Lower leg skin (tissue), 4 donors: ENCODE measurements around the gene CD300LD. TPM values are rescaled to one million over a fixed set of nuclear protein-coding genes. Genes with fewer than 3 reads are reported as not detected.

Experiments used
- DNase-seq, 2 donors: peaks; one replicate each; pipeline ENCODE4 v3.0.0-alpha.2; 2019; ENCODE audit warnings: low spot score in 2 of 2
- H3K4me3 ChIP-seq: fragments of 200-600 bp; sonication (generic); 2 replicates; pipeline ENCODE4 v1.5.1; 2017; ENCODE audit warnings: mild to moderate bottlenecking, low read depth; ENCODE audit not compliant: poor library complexity, severe bottlenecking
- POLR2A ChIP-seq, 2 donors: fragments of 450-650 bp; IDR thresholded peaks; one replicate each; pipeline ENCODE4 v1.6.1; 2016 to 2017; ENCODE audit warnings: antibody characterized with exemption in 2 of 2, mild to moderate bottlenecking in 1 of 2, moderate library complexity in 1 of 2
- WGBS, 2 donors: methylation state at CpG; one replicate each; pipeline ENCODE4 v1.1.5; 2018; 5-methylcytosine and 5-hydroxymethylcytosine counted together
- intact Hi-C: fragments of 100-400 bp; cut with DNase I; formaldehyde crosslinking; loops from one replicate; pipeline ENCODE4 v1.15.0; 2023; ENCODE audit warnings: low total_unique reads
- total RNA-seq, 4 donors: library from RNA; depleted of rRNA; stranded (reverse); fragments of >200 nt; gene quantifications; one replicate each; pipeline ENCODE4 v1.1.0, GENCODE V29; 2016
- TF ChIP-seq, protein P1 (sequence below), 3 donors: fragments of 450-650 bp; IDR thresholded peaks; one replicate each; pipeline ENCODE4 v1.5.1; 2016; ENCODE audit warnings: antibody characterized with exemption in 3 of 3, mild to moderate bottlenecking in 3 of 3, moderate library complexity in 2 of 3

Gene CD300LD
- total RNA-seq, 4 donors from 2014 or later: not detected

DNA sequence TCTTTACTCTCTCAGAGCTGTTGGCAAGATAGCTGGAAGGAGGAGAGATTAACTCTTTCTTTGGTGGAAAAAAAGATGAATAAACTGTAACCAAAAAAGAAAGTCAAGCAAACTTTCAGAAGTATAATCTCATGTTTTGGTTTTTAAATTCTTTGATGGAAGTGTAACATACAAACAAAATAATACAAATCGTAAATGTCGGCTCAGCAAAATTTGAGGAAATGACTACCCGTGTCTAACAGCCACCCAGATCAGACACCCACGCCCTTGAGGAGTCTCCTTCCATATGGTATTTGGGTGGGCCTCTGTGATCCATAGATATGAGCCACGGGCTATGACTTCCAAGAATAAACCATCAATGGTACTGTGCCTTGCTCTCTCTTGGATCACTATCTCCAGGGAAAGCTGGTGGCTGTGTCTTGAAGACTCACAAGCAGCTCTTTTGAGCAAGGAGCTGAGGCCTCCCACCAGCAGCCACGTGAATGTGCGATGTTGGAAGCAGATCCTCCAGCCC is 36.6 kb downstream of the CD300LD start:
- H3K4me3 ChIP-seq: no peak overlapping the region
- 64 to 75% methylated on average over 7 of the region's 7 CpGs for WGBS, 2 donors
- no peak for TF ChIP-seq POLR2A (IDR thresholded peaks at IDR 0.05)
- TF ChIP-seq, protein P1, sequence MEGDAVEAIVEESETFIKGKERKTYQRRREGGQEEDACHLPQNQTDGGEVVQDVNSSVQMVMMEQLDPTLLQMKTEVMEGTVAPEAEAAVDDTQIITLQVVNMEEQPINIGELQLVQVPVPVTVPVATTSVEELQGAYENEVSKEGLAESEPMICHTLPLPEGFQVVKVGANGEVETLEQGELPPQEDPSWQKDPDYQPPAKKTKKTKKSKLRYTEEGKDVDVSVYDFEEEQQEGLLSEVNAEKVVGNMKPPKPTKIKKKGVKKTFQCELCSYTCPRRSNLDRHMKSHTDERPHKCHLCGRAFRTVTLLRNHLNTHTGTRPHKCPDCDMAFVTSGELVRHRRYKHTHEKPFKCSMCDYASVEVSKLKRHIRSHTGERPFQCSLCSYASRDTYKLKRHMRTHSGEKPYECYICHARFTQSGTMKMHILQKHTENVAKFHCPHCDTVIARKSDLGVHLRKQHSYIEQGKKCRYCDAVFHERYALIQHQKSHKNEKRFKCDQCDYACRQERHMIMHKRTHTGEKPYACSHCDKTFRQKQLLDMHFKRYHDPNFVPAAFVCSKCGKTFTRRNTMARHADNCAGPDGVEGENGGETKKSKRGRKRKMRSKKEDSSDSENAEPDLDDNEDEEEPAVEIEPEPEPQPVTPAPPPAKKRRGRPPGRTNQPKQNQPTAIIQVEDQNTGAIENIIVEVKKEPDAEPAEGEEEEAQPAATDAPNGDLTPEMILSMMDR (IDR thresholded peaks at IDR 0.05): no peak
- DNase-seq: no peak
- intact Hi-C loops: no loop called here

DNA sequence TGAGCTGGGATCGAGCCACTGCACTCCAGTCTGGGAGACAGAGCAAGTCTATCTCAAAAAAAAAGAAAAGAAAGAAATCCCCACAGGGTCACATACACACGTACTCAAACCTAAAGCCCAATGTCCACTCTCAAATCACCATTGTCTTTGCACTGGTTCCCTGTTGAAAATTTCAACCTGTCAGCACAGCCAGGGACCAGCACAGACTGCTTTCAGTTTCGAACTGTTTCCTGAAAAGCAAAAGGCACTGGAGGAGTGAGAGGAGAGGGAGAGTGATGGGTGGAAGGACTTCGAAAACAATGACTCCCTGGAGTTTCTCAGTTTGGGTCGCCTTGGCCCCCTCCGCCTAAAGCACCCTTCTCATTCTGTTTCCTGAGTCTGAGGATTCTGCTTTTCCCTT is 37.2 kb downstream of the CD300LD start:
- no peak overlapping the region for H3K4me3 ChIP-seq
- TF ChIP-seq, protein P1 (IDR thresholded peaks at IDR 0.05): no peak
- TF ChIP-seq POLR2A (IDR thresholded peaks at IDR 0.05): no peak
- no peak for DNase-seq
- WGBS, 2 donors: 78 to 82% methylated on average over 6 of the region's 6 CpGs
- intact Hi-C loops: no loop called here

DNA sequence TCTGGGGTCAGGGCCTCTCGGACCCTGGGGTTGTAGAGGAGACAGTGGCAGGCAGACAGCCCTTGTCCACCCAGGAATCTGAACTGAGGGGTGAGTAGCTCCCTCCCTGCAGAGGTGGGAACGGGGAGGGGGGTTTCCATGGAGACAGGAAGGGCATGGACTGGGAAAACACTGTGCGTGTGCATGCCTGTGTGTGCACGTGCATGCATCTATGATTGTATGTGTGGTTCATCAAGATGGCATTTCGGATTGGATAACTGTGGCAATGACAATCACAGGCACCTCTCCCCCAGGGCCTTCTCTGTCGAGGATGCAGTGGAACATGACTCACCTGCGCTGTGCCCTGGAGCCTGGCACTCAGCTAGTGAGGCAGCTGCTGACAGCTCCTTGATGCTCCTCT is 40.0 kb downstream of the CD300LD start:
- no peak for DNase-seq
- 36 to 40% methylated on average over 7 of the region's 7 CpGs for WGBS, 2 donors
- TF ChIP-seq POLR2A (IDR thresholded peaks at IDR 0.05): no peak
- TF ChIP-seq, protein P1 (IDR thresholded peaks at IDR 0.05): no peak
- intact Hi-C loops: no loop called here
- H3K4me3 ChIP-seq: no peak overlapping the region

DNA sequence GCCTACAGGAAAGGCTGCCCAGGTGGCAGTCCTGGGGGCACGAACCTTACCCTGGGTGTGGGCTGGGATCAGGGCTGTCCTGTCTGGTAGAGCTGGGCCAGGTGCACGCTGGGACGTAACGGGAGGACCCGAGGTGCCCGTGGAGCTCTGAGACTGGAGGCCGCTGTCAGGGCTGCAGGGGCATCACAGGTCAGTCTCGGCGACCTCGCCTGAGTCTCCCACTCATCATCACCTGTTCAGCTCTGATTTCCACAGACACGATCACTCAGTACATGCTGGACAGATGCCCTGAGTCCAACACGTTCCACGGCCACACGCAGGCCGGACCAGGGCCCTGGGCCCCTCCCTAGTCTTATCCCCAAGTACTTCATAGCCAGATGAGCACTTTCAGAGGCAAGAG is 41.5 kb downstream of the CD300LD start:
- TF ChIP-seq, protein P1 (IDR thresholded peaks at IDR 0.05): no peak
- TF ChIP-seq POLR2A (IDR thresholded peaks at IDR 0.05): no peak
- intact Hi-C loops: no loop called here
- H3K4me3 ChIP-seq: no peak overlapping the region
- DNase-seq: no peak
- WGBS, 2 donors: 83 to 89% methylated on average over 15 of the region's 15 CpGs

DNA sequence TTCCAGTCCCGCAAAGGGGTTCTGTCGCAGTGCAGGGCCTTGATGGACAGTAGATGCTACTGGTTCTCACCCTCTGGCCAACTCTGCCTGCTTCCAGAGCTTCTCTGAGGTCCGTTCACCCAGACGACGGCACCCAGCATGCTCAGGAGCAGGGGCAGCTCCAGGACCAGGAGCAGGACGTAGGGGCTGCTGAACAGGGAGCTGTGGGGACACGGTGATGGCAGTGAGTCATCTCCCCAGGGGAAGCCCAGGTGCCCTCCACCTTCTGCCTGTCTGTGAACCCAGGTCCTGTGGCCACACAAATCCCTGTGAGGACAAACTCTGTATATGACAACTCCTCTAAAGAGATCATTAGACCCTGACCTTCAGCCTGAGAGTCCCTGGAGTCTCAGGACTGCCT is 42.7 kb downstream of the CD300LD start:
- WGBS, 2 donors: 66 to 74% methylated on average over 7 of the region's 7 CpGs
- TF ChIP-seq, protein P1 (IDR thresholded peaks at IDR 0.05): no peak
- no peak for TF ChIP-seq POLR2A (IDR thresholded peaks at IDR 0.05)
- no peak for DNase-seq
- intact Hi-C loops: no loop called here
- no peak overlapping the region for H3K4me3 ChIP-seq

DNA sequence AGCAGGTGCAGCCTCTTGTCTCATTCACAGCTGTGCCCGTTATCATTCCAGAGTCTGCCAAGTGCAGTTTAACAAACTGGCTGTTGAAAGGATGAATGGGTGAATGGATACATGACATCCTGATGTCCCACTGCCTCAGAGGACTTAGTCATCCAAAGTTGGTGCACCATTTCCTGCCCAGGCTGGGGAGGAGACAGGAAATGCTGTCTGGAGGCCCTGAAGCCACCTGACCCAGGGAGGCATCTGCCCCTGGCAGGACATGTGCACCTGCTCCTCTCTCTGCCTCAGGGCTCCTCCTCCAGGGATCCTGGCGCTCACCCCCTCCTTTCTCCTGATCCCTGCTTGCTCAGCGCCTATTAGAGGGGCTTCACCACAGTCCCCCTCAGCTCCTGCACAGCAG is 44.3 kb downstream of the CD300LD start:
- 79 to 82% methylated on average over 3 of the region's 3 CpGs for WGBS, 2 donors
- intact Hi-C loops: no loop called here
- no peak overlapping the region for H3K4me3 ChIP-seq
- TF ChIP-seq, protein P1 (IDR thresholded peaks at IDR 0.05): no peak
- TF ChIP-seq POLR2A (IDR thresholded peaks at IDR 0.05): no peak
- DNase-seq: no peak
